ENCODE measurements around the gene CSNK1G1. TPM values are rescaled to one million over a fixed set of nuclear protein-coding genes. Genes with fewer than 3 reads are reported as not detected.

CSNK1G1 gene
- total and polyA plus RNA-seq, 10 donors = 2.0 to 27.1 (median 19.3) TPM

GRCh38 chr15:64146520-64146884 lies 209.5 kb downstream of the CSNK1G1 start:
- no peak for DNase-seq
- 95 to 98% (median 96%) methylated on average over 3 of the region's 3 CpGs for WGBS, 5 donors
- Histone ChIP-seq H3K36me3 (peaks cover 0 to 55% (median 33%) of the 10 kb centered on the region in 6 donors), H3K27ac (no peak overlapping the region), H3K27me3 (replicated peaks in 1 of 7) (peaks cover 0 to 11% (median 3%) of the 10 kb centered on the region in 7 donors), H3K4me1 (peaks cover 6 to 35% (median 22%) of the 10 kb centered on the region in 6 donors), H3K9me3 (no peaks in the 10 kb centered on the region), H3K4me3 (no peak overlapping the region)
- intact Hi-C loops (cut with DNase I; ENCODE audit: low total_unique reads) = no loop called here
- no peak for TF ChIP-seq CTCF (IDR thresholded peaks at IDR 0.05 in 8 of 11, conservative IDR thresholded peaks at IDR 0.05 in 3 of 11)

- Histone ChIP-seq H3K36me3 (peaks cover 0 to 60% (median 36%) of the 10 kb centered on the region in 6 donors), H3K27ac (no peak overlapping the region), H3K4me3 (no peak overlapping the region), H3K4me1 (peaks cover 2 to 31% (median 18%) of the 10 kb centered on the region in 6 donors), H3K27me3 (replicated peaks in 1 of 7) (peaks cover 0 to 6% (median 0%) of the 10 kb centered on the region in 7 donors), H3K9me3 (no peaks in the 10 kb centered on the region)
- DNase-seq = no peak
- 89 to 96% (median 93%) methylated on average over 5 to 6 of the region's 6 CpGs for WGBS, 5 donors
- intact Hi-C loops (cut with DNase I; ENCODE audit: low total_unique reads) = no loop called here
- TF ChIP-seq POLR2AphosphoS5 (IDR thresholded peaks at IDR 0.05) (peak in 1 of 3 donors; percentile 18), POLR2A (IDR thresholded peaks at IDR 0.05) (no peak), CTCF (IDR thresholded peaks at IDR 0.05 in 8 of 11, conservative IDR thresholded peaks at IDR 0.05 in 3 of 11) (no peak)
Observed at GRCh38 chr15:64146041-64146440, 209.9 kb downstream of the CSNK1G1 start.

- peaks cover 0 to 17% (median 5%) of the 10 kb centered on the region in 6 donors for H3K4me1 ChIP-seq
- H3K4me3 ChIP-seq = no peak overlapping the region
- WGBS, 5 donors = 52 to 82% (median 78%) methylated on average over 13 to 14 of the region's 14 CpGs
- TF ChIP-seq CTCF (IDR thresholded peaks at IDR 0.05 in 8 of 11, conservative IDR thresholded peaks at IDR 0.05 in 3 of 11) (no peak), POLR2AphosphoS5 (IDR thresholded peaks at IDR 0.05) (peak in 1 of 3 donors; percentile 5), POLR2A (IDR thresholded peaks at IDR 0.05) (no peak)
- H3K9me3 ChIP-seq = no peaks in the 10 kb centered on the region
- no peak for DNase-seq
- no peaks in the 10 kb centered on the region for H3K27me3 ChIP-seq (replicated peaks in 1 of 7)
- peaks cover 0 to 70% (median 36%) of the 10 kb centered on the region in 6 donors for H3K36me3 ChIP-seq
- intact Hi-C loops (cut with DNase I; ENCODE audit: low total_unique reads) = no loop called here
- H3K27ac ChIP-seq = peak overlapping the region in 5 of 8 donors; percentile 12 to 66 (median 40)
Observed at GRCh38 chr15:64144565-64145281, 211.2 kb downstream of the CSNK1G1 start.

GRCh38 chr15:64144192-64144564 lies 211.8 kb downstream of the CSNK1G1 start:
- H3K36me3 ChIP-seq = peaks cover 0 to 70% (median 36%) of the 10 kb centered on the region in 6 donors
- intact Hi-C loops (cut with DNase I; ENCODE audit: low total_unique reads) = no loop called here
- no peak for DNase-seq

More at GRCh38 chr15:64144192-64144564, 211.8 kb downstream of the CSNK1G1 start:
- Histone ChIP-seq H3K27ac (peak overlapping the region in 5 of 8 donors; percentile 12 to 66 (median 40)), H3K4me1 (peaks cover 0 to 12% (median 1%) of the 10 kb centered on the region in 6 donors), H3K27me3 (replicated peaks in 1 of 7) (no peaks in the 10 kb centered on the region), H3K4me3 (no peak overlapping the region), H3K9me3 (no peaks in the 10 kb centered on the region)
- 67 to 94% (median 76%) methylated on average over 7 to 8 of the region's 8 CpGs for WGBS, 5 donors
- TF ChIP-seq POLR2AphosphoS5 (IDR thresholded peaks at IDR 0.05) (peak in 1 of 3 donors; percentile 20), CTCF (IDR thresholded peaks at IDR 0.05 in 8 of 11, conservative IDR thresholded peaks at IDR 0.05 in 3 of 11) (no peak), POLR2A (IDR thresholded peaks at IDR 0.05) (no peak)
